Fibroblast of gingiva (primary cell): ENCODE results near the gene LKAAEAR1.
"Not testable (repeated sequence)": the region's sequence is repeated elsewhere in the genome, so short reads cannot be mapped to it uniquely, and the experiment has no call there.

Source experiments
- DNase-seq: peaks from one replicate; pipeline ENCODE4 v3.0.0-alpha.2; 2011; ENCODE audit warnings: low read depth

The LKAAEAR1 gene

GRCh38 chr20:64083804-64084684, at the start of gene LKAAEAR1:
Gene LKAAEAR1, minus strand, starts transcription at chr20:64084398. Its CDS starts 179 bp downstream, at chr20:64084219.
- no peak for DNase-seq

- DNase-seq, result no peak
Observed at GRCh38 chr20:64131406-64131805, 47.2 kb upstream of the LKAAEAR1 start.

GRCh38 chr20:64130876-64131275, 46.7 kb upstream of the LKAAEAR1 start:
- DNase-seq, result no peak

- DNase-seq, result no peak
Observed at GRCh38 chr20:64130271-64130670, 46.1 kb upstream of the LKAAEAR1 start.

- DNase-seq, result no peak
Observed at GRCh38 chr20:64129146-64129782, 45.1 kb upstream of the LKAAEAR1 start.

GRCh38 chr20:64123517-64123916, 39.3 kb upstream of the LKAAEAR1 start:
- DNase-seq, result not testable (repeated sequence)

GRCh38 chr20:64122927-64123326, 38.7 kb upstream of the LKAAEAR1 start:
- not testable (repeated sequence) for DNase-seq

- no peak for DNase-seq
Observed at GRCh38 chr20:64121586-64121985, 37.4 kb upstream of the LKAAEAR1 start.

GRCh38 chr20:64119681-64120341, 35.6 kb upstream of the LKAAEAR1 start:
- DNase-seq, result no peak

- no peak for DNase-seq
Observed at GRCh38 chr20:64119301-64119680, 35.1 kb upstream of the LKAAEAR1 start.

GRCh38 chr20:64117432-64117777, 33.2 kb upstream of the LKAAEAR1 start:
- not testable (repeated sequence) for DNase-seq

- DNase-seq, result no peak
Observed at GRCh38 chr20:64116541-64117431, 32.6 kb upstream of the LKAAEAR1 start.

- DNase-seq, result no peak
Observed at GRCh38 chr20:64116016-64116415, 31.8 kb upstream of the LKAAEAR1 start.

- no peak for DNase-seq
Observed at GRCh38 chr20:64115171-64115911, 31.1 kb upstream of the LKAAEAR1 start.

GRCh38 chr20:64114356-64114971, 30.3 kb upstream of the LKAAEAR1 start:
- DNase-seq, result no peak

- no peak for DNase-seq
Observed at GRCh38 chr20:64113796-64114355, 29.7 kb upstream of the LKAAEAR1 start.

- no peak for DNase-seq
Observed at GRCh38 chr20:64113444-64113775, 29.2 kb upstream of the LKAAEAR1 start.

- DNase-seq, result no peak
Observed at GRCh38 chr20:64112691-64113443, 28.7 kb upstream of the LKAAEAR1 start.

- no peak for DNase-seq
Observed at GRCh38 chr20:64111841-64112641, 27.8 kb upstream of the LKAAEAR1 start.
